Nephron (organoid): ENCODE data around the gene INO80C.
"Not testable (repeated sequence)": the region's sequence is repeated elsewhere in the genome, so short reads cannot be mapped to it uniquely, and the experiment has no call there.

Experiments used
- H3K27ac Mint-ChIP-seq, 3 experiments: 2 replicates each; pipeline ENCODE4 v1.8.0; 2020; ENCODE audit warnings: mixed read lengths in 3 of 3, mild to moderate bottlenecking in 2 of 3, moderate library complexity in 1 of 3
- H3K27me3 Mint-ChIP-seq: 2 replicates; pipeline ENCODE4 v1.8.0; 2021; ENCODE audit warnings: low read depth, mild to moderate bottlenecking, moderate library complexity, mixed read lengths
- H3K36me3 Mint-ChIP-seq: 2 replicates; pipeline ENCODE4 v1.8.0; 2020; ENCODE audit warnings: low read depth, mixed read lengths
- H3K4me1 Mint-ChIP-seq: 2 replicates; pipeline ENCODE4 v1.8.0; 2020; ENCODE audit warnings: mixed read lengths
- H3K4me3 Mint-ChIP-seq, 3 experiments: 2 replicates each; pipeline ENCODE4 v1.8.0; 2020; ENCODE audit warnings: mild to moderate bottlenecking in 3 of 3, mixed read lengths in 3 of 3, moderate library complexity in 2 of 3
- H3K9me3 Mint-ChIP-seq: 2 replicates; pipeline ENCODE4 v1.8.0; 2020; ENCODE audit warnings: mixed read lengths
- CTCF ChIP-seq, 3 experiments: fragments of 200-600 bp; sonication (generic); IDR thresholded peaks; one replicate each; pipeline ENCODE4 v1.5.0; 2021; ENCODE audit warnings: antibody characterized with exemption in 3 of 3; ENCODE audit not compliant: unreplicated experiment in 3 of 3

The INO80C gene

GRCh38 chr18:35489913-35490490 is 7.8 kb downstream of the INO80C start:
- TF ChIP-seq CTCF (IDR thresholded peaks at IDR 0.05; ENCODE audit: unreplicated experiment in 3 of 3), result no peak
- Mint-ChIP-seq H3K27ac (no peak overlapping the region), H3K36me3 (peaks cover 12% of the 10 kb centered on the region), H3K27me3 (no peaks in the 10 kb centered on the region), H3K4me3 (no peak overlapping the region), H3K9me3 (no peaks in the 10 kb centered on the region), H3K4me1 (peaks cover 10% of the 10 kb centered on the region)

- H3K27me3 Mint-ChIP-seq, H3K4me1 Mint-ChIP-seq, H3K9me3 Mint-ChIP-seq, H3K27ac Mint-ChIP-seq, H3K4me3 Mint-ChIP-seq: not testable (repeated sequence)
- H3K36me3 Mint-ChIP-seq, result peaks cover 12% of the 10 kb centered on the region
Measured at GRCh38 chr18:35489281-35489680, 8.5 kb downstream of the INO80C start.

GRCh38 chr18:35488396-35488795 is 9.4 kb downstream of the INO80C start:
- H3K27ac Mint-ChIP-seq, H3K4me3 Mint-ChIP-seq, H3K4me1 Mint-ChIP-seq, H3K27me3 Mint-ChIP-seq, H3K9me3 Mint-ChIP-seq: not testable (repeated sequence)
- peaks cover 12% of the 10 kb centered on the region for H3K36me3 Mint-ChIP-seq

GRCh38 chr18:35487525-35487924 is 10.2 kb downstream of the INO80C start:
- H3K4me3 Mint-ChIP-seq, H3K4me1 Mint-ChIP-seq, H3K27me3 Mint-ChIP-seq, H3K9me3 Mint-ChIP-seq: not testable (repeated sequence)
- H3K27ac Mint-ChIP-seq, result peak overlapping the region in 1 of 3 experiments; percentile 78
- H3K36me3 Mint-ChIP-seq, result peaks cover 12% of the 10 kb centered on the region

GRCh38 chr18:35485852-35486251 is 11.9 kb downstream of the INO80C start:
- no peak overlapping the region for H3K27ac Mint-ChIP-seq
- peaks cover 12% of the 10 kb centered on the region for H3K36me3 Mint-ChIP-seq
- no peak for TF ChIP-seq CTCF (IDR thresholded peaks at IDR 0.05; ENCODE audit: unreplicated experiment in 3 of 3)
- no peaks in the 10 kb centered on the region for H3K4me1 Mint-ChIP-seq
- H3K9me3 Mint-ChIP-seq, result no peaks in the 10 kb centered on the region
- no peaks in the 10 kb centered on the region for H3K27me3 Mint-ChIP-seq
- no peak overlapping the region for H3K4me3 Mint-ChIP-seq

GRCh38 chr18:35484034-35484433 is 13.7 kb downstream of the INO80C start:
- H3K27ac Mint-ChIP-seq, result no peak overlapping the region
- no peaks in the 10 kb centered on the region for H3K4me1 Mint-ChIP-seq
- no peak overlapping the region for H3K4me3 Mint-ChIP-seq
- H3K27me3 Mint-ChIP-seq, result no peaks in the 10 kb centered on the region
- peaks cover 9% of the 10 kb centered on the region for H3K36me3 Mint-ChIP-seq
- H3K9me3 Mint-ChIP-seq, result no peaks in the 10 kb centered on the region
- no peak for TF ChIP-seq CTCF (IDR thresholded peaks at IDR 0.05; ENCODE audit: unreplicated experiment in 3 of 3)

GRCh38 chr18:35481960-35482366 is 15.8 kb downstream of the INO80C start:
- Mint-ChIP-seq H3K27me3 (no peaks in the 10 kb centered on the region), H3K27ac (peak overlapping the region in 2 of 3 experiments; percentile 20 to 25), H3K36me3 (no peaks in the 10 kb centered on the region), H3K4me1 (no peaks in the 10 kb centered on the region), H3K4me3 (no peak overlapping the region), H3K9me3 (no peaks in the 10 kb centered on the region)
- TF ChIP-seq CTCF (IDR thresholded peaks at IDR 0.05; ENCODE audit: unreplicated experiment in 3 of 3), result no peak
